HepG2 (cell line): ENCODE results near the gene FUOM. TPM values are rescaled to one million over a fixed set of nuclear protein-coding genes. Genes with fewer than 3 reads are reported as not detected.
"Not testable (repeated sequence)": the region's sequence is repeated elsewhere in the genome, so short reads cannot be mapped to it uniquely, and the experiment has no call there.

ENCODE experiments used
- ATAC-seq: fragments of 200-7000 bp; cut with Tn5 transposase; 3 replicates; pipeline ENCODE4 v1.9.1; 2020; ENCODE audit warnings: mild to moderate bottlenecking, moderate library complexity
- BruUV-seq: library from RNA; stranded (reverse); fragments of 400-500 nt; replicated peaks from 2 replicates; lab custom pipeline; 2021; lab: Mats Ljungman, UMichigan
- CTCF ChIA-PET: fragments of 300-600 bp; formaldehyde crosslinking; extraction: SDS; loops from one replicate; lab custom pipeline; 2021; ENCODE audit warnings: low total read pairs, inconsistent platforms, low intra/inter-chr PET ratio; lab: Yijun Ruan, JAX
- POLR2A ChIA-PET: fragments of 350-600 bp; sonication (Branson Sonifier 250); formaldehyde crosslinking; loops from one replicate; lab custom pipeline; 2020; ENCODE audit warnings: antibody characterized with exemption, inconsistent platforms; lab: Yijun Ruan, JAX
- DNase-seq: peaks from one replicate; pipeline ENCODE4 v3.0.0-alpha.2; 2015; ENCODE audit warnings: low spot score
- FAIRE-seq: peaks from 3 replicates; lab custom pipeline; 2011; peaks lifted over from hg19 to GRCh38; lab: Jason Lieb, UNC
- H2AFZ ChIP-seq: one replicate; pipeline ENCODE4 v1.6.1; 2011; ENCODE audit warnings: low read length, inconsistent platforms
- H3K27ac ChIP-seq: fragments of 300-600 bp; 3 replicates; pipeline ENCODE4 v1.8.0; 2011; ENCODE audit warnings: mixed run types, mild to moderate bottlenecking, mixed read lengths, low read length, inconsistent platforms; ENCODE audit not compliant: insufficient read depth; ENCODE audit errors: extremely low read length
- H3K27me3 ChIP-seq, 2 experiments: fragments of 200-600 bp in 1 of 2; 2 replicates in 1 of 2; 3 replicates in 1 of 2; pipeline versions ENCODE4 v1.6.0 to v1.8.0; 2011; ENCODE audit warnings: low read length in 2 of 2, mild to moderate bottlenecking in 2 of 2, moderate library complexity in 2 of 2, inconsistent platforms in 1 of 2; ENCODE audit not compliant: insufficient read depth in 2 of 2, control insufficient read depth in 1 of 2
- H3K36me3 ChIP-seq, 2 experiments: fragments of 200-600 bp in 1 of 2; replicated peaks in 1 of 2; 2 replicates in 1 of 2; 3 replicates in 1 of 2; pipeline versions ENCODE4 v1.5.1 to v1.8.0; 2011; ENCODE audit warnings: low read length in 2 of 2, inconsistent platforms in 1 of 2; ENCODE audit not compliant: insufficient read depth in 2 of 2, control insufficient read depth in 1 of 2
- H3K4me1 ChIP-seq: 2 replicates; pipeline ENCODE4 v1.5.1; 2012; ENCODE audit warnings: low read length, inconsistent platforms; ENCODE audit not compliant: insufficient read depth
- H3K4me2 ChIP-seq: 2 replicates; pipeline ENCODE4 v1.6.0; 2011; ENCODE audit warnings: low read depth, low read length, inconsistent platforms
- H3K4me3 ChIP-seq, 3 experiments: fragments of 200-600 bp in 1 of 3; sonication (generic), shearing (Covaris generic) in 1 of 3; replicated peaks in 1 of 3; 2 replicates each; pipeline ENCODE4 v1.5.1; 2011 to 2016; ENCODE audit warnings: low read length in 3 of 3, inconsistent platforms in 2 of 3, low read depth in 2 of 3, mild to moderate bottlenecking in 2 of 3, control low read depth in 1 of 3, mixed read lengths in 1 of 3; ENCODE audit not compliant: insufficient read depth in 1 of 3
- H3K79me2 ChIP-seq: one replicate; pipeline ENCODE4 v1.6.1; 2011; ENCODE audit warnings: low read length, inconsistent platforms; ENCODE audit not compliant: insufficient read depth
- H3K9ac ChIP-seq: 2 replicates; pipeline ENCODE4 v1.6.0; 2011; ENCODE audit warnings: mild to moderate bottlenecking, low read depth, low read length, inconsistent platforms; ENCODE audit not compliant: insufficient read depth
- H3K9me3 ChIP-seq: 2 replicates; pipeline ENCODE4 v1.5.1; 2012; ENCODE audit warnings: mild to moderate bottlenecking, low read length
- H4K20me1 ChIP-seq: 2 replicates; pipeline ENCODE4 v1.6.0; 2011; ENCODE audit warnings: inconsistent platforms, mild to moderate bottlenecking, low read length, moderate library complexity; ENCODE audit not compliant: insufficient read depth
- LBX2 ChIP-seq: sonication (generic); formaldehyde crosslinking; IDR thresholded peaks from 2 replicates; pipeline ENCODE4 v1.5.0; 2020; ENCODE audit warnings: missing genetic modification reagents, mild to moderate bottlenecking, borderline replicate concordance
- MBD4 ChIP-seq: IDR thresholded peaks from 2 replicates; pipeline ENCODE4 v1.6.1; 2012; ENCODE audit warnings: low read length, inconsistent platforms, borderline replicate concordance
- MIER3 ChIP-seq: IDR thresholded peaks from 2 replicates; pipeline ENCODE4 v1.6.1; 2016; ENCODE audit warnings: missing compliant biosample characterization, borderline replicate concordance
- PHF20 ChIP-seq: sonication (generic); formaldehyde crosslinking; IDR thresholded peaks from 2 replicates; pipeline ENCODE4 v1.5.0; 2020; ENCODE audit warnings: mild to moderate bottlenecking, missing genetic modification reagents
- POLR2A ChIP-seq, 2 experiments: IDR thresholded peaks; 2 replicates each; pipeline ENCODE4 v1.6.1; 2011; ENCODE audit warnings: low read depth in 2 of 2, low read length in 2 of 2, mild to moderate bottlenecking in 1 of 2, moderate library complexity in 1 of 2; ENCODE audit not compliant: insufficient read depth in 1 of 2
- RXRB ChIP-seq: IDR thresholded peaks from 2 replicates; pipeline ENCODE4 v1.6.1; 2016; ENCODE audit warnings: borderline replicate concordance, missing genetic modification reagents, missing compliant biosample characterization
- TFDP1 ChIP-seq: IDR thresholded peaks from 2 replicates; pipeline ENCODE4 v1.6.1; 2016; ENCODE audit warnings: missing compliant biosample characterization, missing genetic modification reagents, borderline replicate concordance
- ZBED4 ChIP-seq: sonication (generic); formaldehyde crosslinking; IDR thresholded peaks from 2 replicates; pipeline ENCODE4 v1.4.0; 2020; ENCODE audit warnings: missing genetic modification reagents, borderline replicate concordance
- ZNF121 ChIP-seq: sonication (generic); formaldehyde crosslinking; IDR thresholded peaks from 2 replicates; pipeline ENCODE4 v1.5.0; 2020; ENCODE audit warnings: mild to moderate bottlenecking, missing genetic modification reagents
- ZSCAN21 ChIP-seq: sonication (generic); formaldehyde crosslinking; IDR thresholded peaks from 2 replicates; pipeline ENCODE4 v1.8.0; 2022; ENCODE audit warnings: mild to moderate bottlenecking, missing genetic modification reagents, moderate library complexity, borderline replicate concordance
- WGBS: methylation state at CpG from one replicate; pipeline ENCODE4 v1.1.6; 2017; ENCODE audit warnings: low lambda C conversion rate; 5-methylcytosine and 5-hydroxymethylcytosine counted together
- in situ Hi-C: cut with HindIII; loops from 2 replicates; pipeline ENCODE4 v1.10.0; 2017; ENCODE audit warnings: low pct_unique_long_range_greater_than_20kb; ENCODE audit not compliant: extremely low pct_ligation_motif_present
- intact Hi-C: fragments of 100-400 bp; cut with micrococcal nuclease; formaldehyde crosslinking; loops from one replicate; pipeline ENCODE4 v1.10.0; 2022; ENCODE audit not compliant: unreplicated experiment
- polyA plus RNA-seq, 8 experiments: library from polyadenylated mRNA; depleted of rRNA in 3 of 8; stranded (reverse) in 7 of 8; unstranded in 1 of 8; fragments of >200 nt; fragmentation: Illumina TruSeq in 4 of 8; extraction: Trizol in 4 of 8; gene quantifications; 2 replicates each; pipeline versions ENCODE4 v1.2.1 to v1.2.3, GENCODE V29; 2011 to 2016; ENCODE audit warnings: low read depth in 4 of 8, missing spikeins in 1 of 8, mixed read lengths in 1 of 8; ENCODE audit not compliant: insufficient read depth in 1 of 8
- total RNA-seq, 5 experiments: library from RNA; depleted of rRNA; stranded (reverse); fragments of >200 nt; fragmentation: Illumina TruSeq; extraction: Trizol; gene quantifications; 2 replicates each; pipeline ENCODE4 v1.2.3, GENCODE V29; 2016; ENCODE audit warnings: low read depth in 1 of 5

Gene FUOM
- total and polyA plus RNA-seq, 2 of the 13 experiments (the other 11 are each of a cell fraction or from before 2014, with no cell fraction given), result 27.5 to 60.4 TPM

- ATAC-seq, CTCF ChIA-PET, H3K4me3 ChIP-seq, H3K36me3 ChIP-seq, BruUV-seq, in situ Hi-C loops, H3K79me2 ChIP-seq, H3K4me2 ChIP-seq, DNase-seq, intact Hi-C loops, H2AFZ ChIP-seq, FAIRE-seq, H3K9me3 ChIP-seq, H3K27me3 ChIP-seq, H3K27ac ChIP-seq, H3K4me1 ChIP-seq, H3K9ac ChIP-seq, H4K20me1 ChIP-seq: not testable (repeated sequence)
- 0 out of 2 replicates have a peak, but pooled peaks have one; percentile 11 for TF ChIP-seq ZNF121 (CRISPR knock-in tag)
- POLR2A ChIA-PET, result interaction anchor here (1.3 kb wide), 1 partner anchor 8 kb away, joined by 3 read pairs; the partner anchor contains the start of gene MTG1
- WGBS, result 100% methylated on average over 4 of the region's 4 CpGs
Measured at GRCh38 chr10:133386951-133387350, 29.1 kb upstream of the FUOM start.

GRCh38 chr10:133385214-133385613 lies 27.4 kb upstream of the FUOM start:
- Histone ChIP-seq H3K9ac (no peak overlapping the region), H3K4me1 (peaks cover 7% of the 10 kb centered on the region), H2AFZ (no peak overlapping the region), H4K20me1 (no peaks in the 10 kb centered on the region), H3K79me2 (no peaks in the 10 kb centered on the region), H3K36me3 (no peaks in the 10 kb centered on the region), H3K4me2 (no peak overlapping the region), H3K27ac (no peak overlapping the region), H3K9me3 (no peaks in the 10 kb centered on the region)
- BruUV-seq, result no TSS peak
- no peak for FAIRE-seq
- intact Hi-C loops (no loop called here), in situ Hi-C loops (no loop called here)
- DNase-seq, result no peak
- WGBS, result 88% methylated on average over 2 of the region's 2 CpGs
- CTCF ChIA-PET, result no interaction called here
- no peak for ATAC-seq
- no peak for TF ChIP-seq ZBED4 (CRISPR knock-in tag)
- no peak for TF ChIP-seq MBD4
- no peak for TF ChIP-seq TFDP1 (CRISPR knock-in tag)
- TF ChIP-seq MIER3, result no peak
- TF ChIP-seq PHF20 (CRISPR knock-in tag), result no peak
- no peak for TF ChIP-seq ZSCAN21 (CRISPR knock-in tag)
- no peak for TF ChIP-seq LBX2 (CRISPR knock-in tag)
- no peak for TF ChIP-seq RXRB (CRISPR knock-in tag)
- TF ChIP-seq POLR2A (IDR thresholded peaks at IDR 0.05; ENCODE audit: insufficient read depth in 1 of 2, low read depth in 2 of 2, low read length in 2 of 2), result no peak
- TF ChIP-seq, all 625 proteins: peak for 0
- POLR2A ChIA-PET, result no interaction called here
- Histone ChIP-seq H3K4me3 (no peak overlapping the region), H3K27me3 (no peaks in the 10 kb centered on the region; a peak in 1 of 5 replicates)
